GM12878 (cell line): ENCODE data around the gene EHD2. TPM values are rescaled to one million over a fixed set of nuclear protein-coding genes. Genes with fewer than 3 reads are reported as not detected.

Source experiments
- BCL3 ChIP-seq: IDR thresholded peaks from 2 replicates; pipeline ENCODE4 v1.6.1; 2011; ENCODE audit warnings: borderline replicate concordance, low read depth, mild to moderate bottlenecking, moderate library complexity, low read length; ENCODE audit not compliant: insufficient read depth, poor library complexity, severe bottlenecking
- CBX3 ChIP-seq: fragments of 200-600 bp; sonication (generic); IDR thresholded peaks from 2 replicates; pipeline ENCODE4 v1.6.1; 2016; ENCODE audit warnings: low read depth, borderline replicate concordance
- CHD4 ChIP-seq: fragments of 200-600 bp; sonication (generic); IDR thresholded peaks from 2 replicates; pipeline ENCODE4 v1.6.1; 2016; ENCODE audit warnings: mild to moderate bottlenecking
- GABPA ChIP-seq: IDR thresholded peaks from 2 replicates; pipeline ENCODE4 v1.6.1; 2014; ENCODE audit warnings: antibody characterized with exemption, low read depth, mild to moderate bottlenecking, inconsistent platforms
- HDAC2 ChIP-seq: fragments of 200-600 bp; sonication (generic); IDR thresholded peaks from 2 replicates; pipeline ENCODE4 v1.6.1; 2017
- HSF1 ChIP-seq: fragments of 150-350 bp; IDR thresholded peaks from 2 replicates; pipeline ENCODE4 v1.6.1; 2014; ENCODE audit warnings: mild to moderate bottlenecking, low read depth, low read length
- JUNB ChIP-seq: IDR thresholded peaks from 2 replicates; pipeline ENCODE4 v1.6.1; 2016; ENCODE audit warnings: antibody characterized with exemption, mild to moderate bottlenecking
- JUND ChIP-seq: IDR thresholded peaks from 2 replicates; pipeline ENCODE4 v1.6.1; 2012; ENCODE audit warnings: low read depth, mild to moderate bottlenecking, low read length, improper control_type of control experiment, moderate library complexity
- KAT2A ChIP-seq: conservative IDR thresholded peaks from 2 replicates; pipeline ENCODE4 v1.6.1; 2011; ENCODE audit warnings: low read depth, low read length; ENCODE audit not compliant: control insufficient read depth
- LARP7 ChIP-seq: fragments of 450-650 bp; IDR thresholded peaks from 2 replicates; pipeline ENCODE4 v1.6.1; 2017; ENCODE audit warnings: mild to moderate bottlenecking
- MAX ChIP-seq: IDR thresholded peaks from 2 replicates; pipeline ENCODE4 v1.6.1; 2012; ENCODE audit warnings: low read depth, low read length, improper control_type of control experiment
- NRF1 ChIP-seq: conservative IDR thresholded peaks from 2 replicates; pipeline ENCODE4 v1.6.1; 2011; ENCODE audit warnings: mild to moderate bottlenecking, low read depth, low read length, improper control_type of control experiment
- PKNOX1 ChIP-seq: fragments of 450-650 bp; IDR thresholded peaks from 2 replicates; pipeline ENCODE4 v1.6.1; 2016; ENCODE audit warnings: mild to moderate bottlenecking
- PML ChIP-seq: IDR thresholded peaks from 2 replicates; pipeline ENCODE4 v1.6.1; 2012; ENCODE audit warnings: low read length, inconsistent platforms
- POLR2A ChIP-seq: IDR thresholded peaks from 2 replicates; pipeline ENCODE4 v1.6.1; 2011; ENCODE audit warnings: low read depth, mild to moderate bottlenecking, low read length
- POLR2AphosphoS2 ChIP-seq: IDR thresholded peaks from 2 replicates; pipeline ENCODE4 v1.6.1; 2011; ENCODE audit warnings: low read depth, mild to moderate bottlenecking, low read length, improper control_type of control experiment, moderate library complexity
- RCOR1 ChIP-seq: conservative IDR thresholded peaks from 2 replicates; pipeline ENCODE4 v1.6.1; 2012; ENCODE audit warnings: low read depth, low read length, improper control_type of control experiment
- RELA ChIP-seq: fragments of 450-650 bp; IDR thresholded peaks from 2 replicates; pipeline ENCODE4 v1.8.0; 2014; ENCODE audit warnings: borderline replicate concordance; ENCODE audit not compliant: partially characterized antibody
- SIN3A ChIP-seq: IDR thresholded peaks from 2 replicates; pipeline ENCODE4 v1.6.1; 2012; ENCODE audit warnings: low read depth, low read length, improper control_type of control experiment
- SMAD1 ChIP-seq: fragments of 450-650 bp; IDR thresholded peaks from 2 replicates; pipeline ENCODE4 v1.6.1; 2018; ENCODE audit warnings: mild to moderate bottlenecking, low read depth; ENCODE audit not compliant: partially characterized antibody
- SPI1 ChIP-seq: IDR thresholded peaks from 2 replicates; pipeline ENCODE4 v1.6.1; 2011; ENCODE audit warnings: low read depth, mild to moderate bottlenecking, low read length, moderate library complexity, borderline replicate concordance; ENCODE audit not compliant: insufficient read depth
- SREBF2 ChIP-seq: IDR thresholded peaks from 2 replicates; pipeline ENCODE4 v1.6.1; 2012; ENCODE audit warnings: mild to moderate bottlenecking, low read length
- SUPT20H ChIP-seq: IDR thresholded peaks from 2 replicates; pipeline ENCODE4 v1.6.1; 2011; ENCODE audit warnings: low read depth, mild to moderate bottlenecking, low read length, moderate library complexity, borderline replicate concordance; ENCODE audit not compliant: control insufficient read depth
- TBL1XR1 ChIP-seq: IDR thresholded peaks from 2 replicates; pipeline ENCODE4 v1.6.1; 2012; ENCODE audit warnings: low read depth, low read length, improper control_type of control experiment
- YBX1 ChIP-seq: fragments of 450-650 bp; IDR thresholded peaks from 2 replicates; pipeline ENCODE4 v1.6.1; 2016; ENCODE audit warnings: antibody characterized with exemption
- YY1 ChIP-seq: IDR thresholded peaks from 2 replicates; pipeline ENCODE4 v1.6.1; 2011; ENCODE audit warnings: low read depth, mild to moderate bottlenecking, low read length
- ZNF24 ChIP-seq: fragments of 450-650 bp; IDR thresholded peaks from 2 replicates; pipeline ENCODE4 v1.6.1; 2017; ENCODE audit warnings: antibody characterized with exemption, mild to moderate bottlenecking
- ZZZ3 ChIP-seq: IDR thresholded peaks from 2 replicates; pipeline ENCODE4 v1.6.1; 2011; ENCODE audit warnings: low read depth; ENCODE audit not compliant: control insufficient read depth, insufficient read length
- polyA plus RNA-seq, 11 experiments: library from polyadenylated mRNA; depleted of rRNA in 4 of 11; unstranded in 6 of 11; stranded (reverse) in 5 of 11; fragments of >200 nt; fragmentation: Nextera tagmentation in 4 of 11; fragmentation: Illumina TruSeq in 1 of 11; extraction: Ambion mirVana in 4 of 11; extraction: Trizol in 1 of 11; gene quantifications; 1 replicate in 1 of 11; 2 replicates in 10 of 11; pipeline versions ENCODE4 v1.2.1 to v1.2.3, GENCODE V29; 2011 to 2016; ENCODE audit warnings: inconsistent platforms in 2 of 11, missing spikeins in 2 of 11, low read depth in 1 of 11
- total RNA-seq, 4 experiments: library from RNA; depleted of rRNA in 3 of 4; stranded (reverse); fragments of >200 nt in 3 of 4; fragmentation: Illumina TruSeq in 1 of 4; extraction: Trizol in 1 of 4; gene quantifications; 2 replicates each; pipeline versions ENCODE4 v1.2.1 to v1.2.3, GENCODE V29; 2013 to 2021

The EHD2 gene
- total and polyA plus RNA-seq, 10 of the 15 experiments (the other 5 are each of a cell fraction or from before 2014, with no cell fraction given): 0.12 to 0.24 (median 0.23) TPM; not detected in 7

- peak; percentile 79 for TF ChIP-seq PKNOX1
- TF ChIP-seq NRF1: peak; percentile 64
- no peak for TF ChIP-seq SUPT20H
- no peak for TF ChIP-seq ZZZ3
- no peak for TF ChIP-seq JUND
- 0 out of 2 replicates have a peak, but pooled peaks have one; percentile 73 for TF ChIP-seq RCOR1
- TF ChIP-seq JUNB: no peak
- 0 out of 2 replicates have a peak, but pooled peaks have one; percentile 22 for TF ChIP-seq TBL1XR1
- TF ChIP-seq CHD4: no peak
- peak; percentile 95 for TF ChIP-seq PML
- peak; percentile 89 for TF ChIP-seq POLR2AphosphoS2
- TF ChIP-seq HDAC2: no peak
- peak; percentile 100 for TF ChIP-seq YY1
- TF ChIP-seq MAX: 0 out of 2 replicates have a peak, but pooled peaks have one; percentile 17
- no peak for TF ChIP-seq SMAD1
- TF ChIP-seq BCL3: no peak
- TF ChIP-seq LARP7: no peak
- TF ChIP-seq ZNF24: no peak
- TF ChIP-seq POLR2A: peak; percentile 98
- peak; percentile 87 for TF ChIP-seq RELA
- no peak for TF ChIP-seq KAT2A
- no peak for TF ChIP-seq CBX3
- peak; percentile 96 for TF ChIP-seq GABPA
- no peak for TF ChIP-seq HSF1
- TF ChIP-seq SPI1: no peak
- no peak for TF ChIP-seq YBX1
- TF ChIP-seq SREBF2: no peak
- peak; percentile 37; the same call in 1 of the 2 replicates for TF ChIP-seq SIN3A
These were observed 32.0 kb downstream of the EHD2 start, which contains the start of gene NOP53 (continued) for GRCh38 chr19:47745010-47745901.
